HepG2 (cell line): ENCODE results near the gene HSF2BP. TPM values are rescaled to one million over a fixed set of nuclear protein-coding genes. Genes with fewer than 3 reads are reported as not detected.
A peak's percentile ranks its signal among the peaks of the same experiment; 100 is the strongest.

Experiments
- ATF7 ChIP-seq, 2 experiments: fragments of 450-650 bp in 1 of 2; sonication (generic) in 1 of 2; formaldehyde crosslinking in 1 of 2; IDR thresholded peaks; 2 replicates each; pipeline versions ENCODE4 v1.4.0 to v1.6.1; 2016 to 2020; ENCODE audit warnings: antibody characterized with exemption in 1 of 2, mild to moderate bottlenecking in 1 of 2, missing genetic modification reagents in 1 of 2
- BCL6 ChIP-seq: IDR thresholded peaks from 2 replicates; pipeline ENCODE4 v1.6.1; 2016; ENCODE audit warnings: missing genetic modification reagents, missing compliant biosample characterization
- CHD4 ChIP-seq: fragments of 200-600 bp; sonication (generic); IDR thresholded peaks from 2 replicates; pipeline ENCODE4 v1.7.0; 2017; ENCODE audit warnings: mild to moderate bottlenecking, low read length, borderline replicate concordance
- FOXA1 ChIP-seq, 2 experiments: fragments of 450-650 bp in 1 of 2; sonication (generic) in 1 of 2; formaldehyde crosslinking in 1 of 2; IDR thresholded peaks; 2 replicates each; pipeline versions ENCODE4 v1.4.0 to v1.6.1; 2016 to 2020; ENCODE audit warnings: missing genetic modification reagents in 1 of 2
- FOXA3 ChIP-seq: IDR thresholded peaks from 2 replicates; pipeline ENCODE4 v1.6.1; 2016; ENCODE audit warnings: missing genetic modification reagents, missing compliant biosample characterization
- HES4 ChIP-seq: sonication (generic); formaldehyde crosslinking; IDR thresholded peaks from 2 replicates; pipeline ENCODE4 v1.9.0; 2021; ENCODE audit warnings: mild to moderate bottlenecking, missing genetic modification reagents, borderline replicate concordance
- MAFK ChIP-seq, 2 experiments: IDR thresholded peaks in 1 of 2; conservative IDR thresholded peaks in 1 of 2; 2 replicates each; pipeline ENCODE4 v1.6.1; 2011; ENCODE audit warnings: improper control_type of control experiment in 2 of 2, low read length in 2 of 2
- MTA1 ChIP-seq: sonication (generic); formaldehyde crosslinking; IDR thresholded peaks from 2 replicates; pipeline ENCODE4 v1.4.0; 2020; ENCODE audit warnings: missing genetic modification reagents, mild to moderate bottlenecking, borderline replicate concordance
- NR1H2 ChIP-seq: sonication (generic); formaldehyde crosslinking; IDR thresholded peaks from 2 replicates; pipeline ENCODE4 v1.8.1; 2022; ENCODE audit warnings: low read depth, missing genetic modification reagents, borderline replicate concordance
- RCOR2 ChIP-seq: IDR thresholded peaks from 2 replicates; pipeline ENCODE4 v1.6.1; 2016; ENCODE audit warnings: missing biosample characterization, missing genetic modification reagents
- RFX1 ChIP-seq: fragments of 450-650 bp; IDR thresholded peaks from 2 replicates; pipeline ENCODE4 v1.6.1; 2017
- SP2 ChIP-seq: sonication (generic); formaldehyde crosslinking; IDR thresholded peaks from 2 replicates; pipeline ENCODE4 v1.5.1; 2020; ENCODE audit warnings: mild to moderate bottlenecking, missing genetic modification reagents
- TEAD3 ChIP-seq: optimal IDR thresholded peaks from 2 replicates; pipeline ENCODE3; 2016; ENCODE audit warnings: borderline replicate concordance
- ZNF30 ChIP-seq: sonication (generic); formaldehyde crosslinking; IDR thresholded peaks from 2 replicates; pipeline ENCODE4 v1.5.0; 2020; ENCODE audit warnings: mild to moderate bottlenecking, missing genetic modification reagents
- ZNF616 ChIP-seq: sonication (generic); formaldehyde crosslinking; IDR thresholded peaks from 2 replicates; pipeline ENCODE4 v1.5.0; 2020; ENCODE audit warnings: low read depth, mild to moderate bottlenecking, missing genetic modification reagents
- ZNF777 ChIP-seq: sonication (generic); formaldehyde crosslinking; IDR thresholded peaks from 2 replicates; pipeline ENCODE4 v1.4.0; 2020; ENCODE audit warnings: missing genetic modification reagents
- ZSCAN20 ChIP-seq: sonication (generic); formaldehyde crosslinking; IDR thresholded peaks from 2 replicates; pipeline ENCODE4 v1.4.0; 2020; ENCODE audit warnings: missing genetic modification reagents, mild to moderate bottlenecking, borderline replicate concordance
- polyA plus RNA-seq, 8 experiments: library from polyadenylated mRNA; depleted of rRNA in 3 of 8; stranded (reverse) in 7 of 8; unstranded in 1 of 8; fragments of >200 nt; fragmentation: Illumina TruSeq in 4 of 8; extraction: Trizol in 4 of 8; gene quantifications; 2 replicates each; pipeline versions ENCODE4 v1.2.1 to v1.2.3, GENCODE V29; 2011 to 2016; ENCODE audit warnings: low read depth in 4 of 8, missing spikeins in 1 of 8, mixed read lengths in 1 of 8; ENCODE audit not compliant: insufficient read depth in 1 of 8
- total RNA-seq, 5 experiments: library from RNA; depleted of rRNA; stranded (reverse); fragments of >200 nt; fragmentation: Illumina TruSeq; extraction: Trizol; gene quantifications; 2 replicates each; pipeline ENCODE4 v1.2.3, GENCODE V29; 2016; ENCODE audit warnings: low read depth in 1 of 5
- TF ChIP-seq, protein P1 (sequence below): IDR thresholded peaks from 2 replicates; pipeline ENCODE4 v1.6.1; 2016; ENCODE audit warnings: control low read depth
- TF ChIP-seq, protein P2 (sequence below): sonication (generic); formaldehyde crosslinking; IDR thresholded peaks from one replicate; pipeline ENCODE4 v1.5.1; 2020; ENCODE audit warnings: mild to moderate bottlenecking, missing genetic modification reagents; ENCODE audit errors: not compliant biosample characterization
- TF ChIP-seq, protein P3 (sequence below): sonication (generic); formaldehyde crosslinking; IDR thresholded peaks from 2 replicates; pipeline ENCODE4 v1.4.0; 2020; ENCODE audit warnings: mild to moderate bottlenecking, missing genetic modification reagents

Gene HSF2BP
- total and polyA plus RNA-seq, 2 of the 13 experiments (the other 11 are each of a cell fraction or from before 2014, with no cell fraction given): 0.67 to 2.2 TPM

DNA sequence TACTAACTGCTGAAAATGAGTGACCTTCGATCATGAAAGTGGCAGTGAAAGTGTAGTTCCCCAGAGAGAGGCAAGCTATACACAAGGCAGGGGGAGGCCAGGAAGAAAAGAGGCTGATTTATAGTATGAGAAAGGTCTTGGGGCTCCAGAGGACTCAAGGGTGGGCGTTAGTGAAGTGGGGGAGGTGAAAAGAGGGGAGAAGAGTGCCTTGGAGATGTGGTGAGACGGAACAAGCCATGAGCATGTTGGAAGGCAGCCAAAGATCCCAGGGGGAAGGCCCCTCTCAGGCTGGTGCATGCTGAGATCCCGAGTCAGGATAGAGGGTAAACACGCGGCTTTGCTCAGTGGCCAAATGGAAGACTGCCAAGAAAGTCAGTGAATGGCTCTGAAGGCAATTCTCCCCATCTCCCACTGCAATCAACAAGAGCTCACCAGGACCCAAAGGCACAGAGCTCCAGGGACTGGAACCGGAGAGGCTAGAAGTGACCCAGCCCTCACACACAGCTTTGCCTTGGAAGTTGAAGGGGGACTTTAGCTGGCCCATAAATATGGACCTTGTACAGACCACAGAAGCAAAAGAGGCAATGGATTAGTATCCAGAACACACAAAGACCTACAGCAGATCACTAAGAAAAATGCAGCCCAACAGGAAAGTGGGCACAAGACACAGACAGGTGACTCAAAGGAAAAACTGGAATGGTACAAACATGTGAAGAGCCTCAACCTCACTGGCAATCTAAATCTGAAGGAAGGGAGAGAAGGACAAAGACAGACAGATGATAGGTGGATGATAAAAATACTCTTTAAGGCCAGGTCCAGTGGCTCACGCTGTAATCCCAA, 49.6 kb downstream of the HSF2BP start (continued):
- no peak for TF ChIP-seq SP2 (CRISPR knock-in tag)
- TF ChIP-seq FOXA1 (IDR thresholded peaks at IDR 0.05): no peak
- peak; percentile 87 for TF ChIP-seq FOXA1 (CRISPR knock-in tag; IDR thresholded peaks at IDR 0.05)
- peak; percentile 35; the same call in 1 of the 2 replicates for TF ChIP-seq BCL6 (CRISPR knock-in tag)
- TF ChIP-seq RCOR2 (CRISPR knock-in tag): 0 out of 2 replicates have a peak, but pooled peaks have one; percentile 14
- TF ChIP-seq, protein P1, sequence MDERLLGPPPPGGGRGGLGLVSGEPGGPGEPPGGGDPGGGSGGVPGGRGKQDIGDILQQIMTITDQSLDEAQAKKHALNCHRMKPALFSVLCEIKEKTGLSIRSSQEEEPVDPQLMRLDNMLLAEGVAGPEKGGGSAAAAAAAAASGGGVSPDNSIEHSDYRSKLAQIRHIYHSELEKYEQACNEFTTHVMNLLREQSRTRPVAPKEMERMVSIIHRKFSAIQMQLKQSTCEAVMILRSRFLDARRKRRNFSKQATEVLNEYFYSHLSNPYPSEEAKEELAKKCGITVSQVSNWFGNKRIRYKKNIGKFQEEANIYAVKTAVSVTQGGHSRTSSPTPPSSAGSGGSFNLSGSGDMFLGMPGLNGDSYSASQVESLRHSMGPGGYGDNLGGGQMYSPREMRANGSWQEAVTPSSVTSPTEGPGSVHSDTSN (CRISPR knock-in tag): no peak
- TF ChIP-seq, protein P2, sequence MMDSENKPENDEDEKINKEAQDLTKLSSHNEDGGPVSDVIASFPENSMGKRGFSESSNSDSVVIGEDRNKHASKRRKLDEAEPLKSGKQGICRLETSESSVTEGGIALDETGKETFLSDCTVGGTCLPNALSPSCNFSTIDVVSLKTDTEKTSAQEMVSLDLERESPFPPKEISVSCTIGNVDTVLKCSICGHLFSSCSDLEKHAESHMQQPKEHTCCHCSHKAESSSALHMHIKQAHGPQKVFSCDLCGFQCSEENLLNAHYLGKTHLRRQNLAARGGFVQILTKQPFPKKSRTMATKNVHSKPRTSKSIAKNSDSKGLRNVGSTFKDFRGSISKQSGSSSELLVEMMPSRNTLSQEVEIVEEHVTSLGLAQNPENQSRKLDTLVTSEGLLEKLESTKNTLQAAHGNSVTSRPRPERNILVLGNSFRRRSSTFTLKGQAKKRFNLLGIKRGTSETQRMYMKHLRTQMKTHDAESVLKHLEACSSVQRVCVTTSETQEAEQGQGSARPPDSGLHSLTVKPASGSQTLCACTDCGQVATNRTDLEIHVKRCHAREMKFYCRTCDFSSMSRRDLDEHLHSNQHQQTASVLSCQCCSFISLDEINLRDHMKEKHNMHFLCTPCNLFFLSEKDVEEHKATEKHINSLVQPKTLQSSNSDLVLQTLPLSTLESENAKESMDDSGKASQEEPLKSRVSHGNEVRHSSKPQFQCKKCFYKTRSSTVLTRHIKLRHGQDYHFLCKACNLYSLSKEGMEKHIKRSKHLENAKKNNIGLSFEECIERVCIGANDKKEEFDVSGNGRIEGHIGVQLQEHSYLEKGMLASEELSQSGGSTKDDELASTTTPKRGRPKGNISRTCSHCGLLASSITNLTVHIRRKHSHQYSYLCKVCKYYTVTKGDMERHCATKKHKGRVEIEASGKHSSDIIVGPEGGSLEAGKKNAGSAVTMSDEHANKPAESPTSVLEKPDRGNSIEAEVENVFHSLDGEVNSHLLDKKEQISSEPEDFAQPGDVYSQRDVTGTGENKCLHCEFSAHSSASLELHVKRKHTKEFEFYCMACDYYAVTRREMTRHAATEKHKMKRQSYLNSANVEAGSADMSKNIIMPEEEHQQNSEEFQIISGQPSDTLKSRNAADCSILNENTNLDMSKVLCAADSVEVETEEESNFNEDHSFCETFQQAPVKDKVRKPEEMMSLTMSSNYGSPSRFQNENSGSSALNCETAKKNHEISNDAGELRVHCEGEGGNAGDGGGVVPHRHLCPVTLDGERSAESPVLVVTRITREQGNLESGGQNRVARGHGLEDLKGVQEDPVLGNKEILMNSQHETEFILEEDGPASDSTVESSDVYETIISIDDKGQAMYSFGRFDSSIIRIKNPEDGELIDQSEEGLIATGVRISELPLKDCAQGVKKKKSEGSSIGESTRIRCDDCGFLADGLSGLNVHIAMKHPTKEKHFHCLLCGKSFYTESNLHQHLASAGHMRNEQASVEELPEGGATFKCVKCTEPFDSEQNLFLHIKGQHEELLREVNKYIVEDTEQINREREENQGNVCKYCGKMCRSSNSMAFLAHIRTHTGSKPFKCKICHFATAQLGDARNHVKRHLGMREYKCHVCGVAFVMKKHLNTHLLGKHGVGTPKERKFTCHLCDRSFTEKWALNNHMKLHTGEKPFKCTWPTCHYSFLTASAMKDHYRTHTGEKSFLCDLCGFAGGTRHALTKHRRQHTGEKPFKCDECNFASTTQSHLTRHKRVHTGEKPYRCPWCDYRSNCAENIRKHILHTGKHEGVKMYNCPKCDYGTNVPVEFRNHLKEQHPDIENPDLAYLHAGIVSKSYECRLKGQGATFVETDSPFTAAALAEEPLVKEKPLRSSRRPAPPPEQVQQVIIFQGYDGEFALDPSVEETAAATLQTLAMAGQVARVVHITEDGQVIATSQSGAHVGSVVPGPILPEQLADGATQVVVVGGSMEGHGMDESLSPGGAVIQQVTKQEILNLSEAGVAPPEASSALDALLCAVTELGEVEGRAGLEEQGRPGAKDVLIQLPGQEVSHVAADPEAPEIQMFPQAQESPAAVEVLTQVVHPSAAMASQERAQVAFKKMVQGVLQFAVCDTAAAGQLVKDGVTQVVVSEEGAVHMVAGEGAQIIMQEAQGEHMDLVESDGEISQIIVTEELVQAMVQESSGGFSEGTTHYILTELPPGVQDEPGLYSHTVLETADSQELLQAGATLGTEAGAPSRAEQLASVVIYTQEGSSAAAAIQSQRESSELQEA (CRISPR knock-in tag): no peak
- TF ChIP-seq ATF7 (IDR thresholded peaks at IDR 0.05): no peak
- TF ChIP-seq ATF7 (CRISPR knock-in tag; IDR thresholded peaks at IDR 0.05): no peak
- TF ChIP-seq ZNF30 (CRISPR knock-in tag): no peak
- no peak for TF ChIP-seq NR1H2 (CRISPR knock-in tag)
- no peak for TF ChIP-seq CHD4
- peak; percentile 59 for TF ChIP-seq TEAD3 (CRISPR knock-in tag)
- no peak for TF ChIP-seq ZNF616
- peak; percentile 59; the same call in 1 of the 2 replicates for TF ChIP-seq MTA1 (CRISPR knock-in tag)
- TF ChIP-seq ZNF777: no peak
- peak; percentile 89 for TF ChIP-seq FOXA3
- TF ChIP-seq, protein P3, sequence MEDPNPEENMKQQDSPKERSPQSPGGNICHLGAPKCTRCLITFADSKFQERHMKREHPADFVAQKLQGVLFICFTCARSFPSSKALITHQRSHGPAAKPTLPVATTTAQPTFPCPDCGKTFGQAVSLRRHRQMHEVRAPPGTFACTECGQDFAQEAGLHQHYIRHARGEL (CRISPR knock-in tag): no peak
- TF ChIP-seq RFX1: no peak
- TF ChIP-seq ZSCAN20 (CRISPR knock-in tag): no peak
- TF ChIP-seq HES4 (CRISPR knock-in tag): no peak
- no peak for TF ChIP-seq MAFK (conservative IDR thresholded peaks at IDR 0.05 in 1 of 2, IDR thresholded peaks at IDR 0.05 in 1 of 2; ENCODE audit: low read length in 2 of 2)
